Measurements from ENCODE around the gene DNAJA1. TPM values are rescaled to one million over a fixed set of nuclear protein-coding genes. Genes with fewer than 3 reads are reported as not detected.

DNAJA1 gene
- total and polyA plus RNA-seq, 2 donors (not counting 3 experiments of a cell fraction or from before 2014, with no cell fraction given) = 72.9 to 182 TPM

- dilution Hi-C loops (cut with MboI; ENCODE audit: extremely low pct_ligation_motif_present, low sequenced_read_pairs) (no loop called here), intact Hi-C loops (cut with micrococcal nuclease) (no loop called here)
- TF ChIP-seq GATA2 (IDR thresholded peaks at IDR 0.05; ENCODE audit: insufficient read depth, insufficient read length, low read depth, low read length) (no peak), FOS (IDR thresholded peaks at IDR 0.05; ENCODE audit: borderline replicate concordance, insufficient read depth, low read length) (no peak), JUN (IDR thresholded peaks at IDR 0.05; ENCODE audit: borderline replicate concordance, insufficient read depth, insufficient read length, low read depth) (no peak), MYC (IDR thresholded peaks at IDR 0.05; ENCODE audit: low read depth, low read length) (no peak), MAX (IDR thresholded peaks at IDR 0.05; ENCODE audit: insufficient read depth, insufficient read length) (no peak), EZH2 (IDR thresholded peaks at IDR 0.05; ENCODE audit: borderline replicate concordance, low read depth, low read length, severe bottlenecking) (no peak), POLR2A (IDR thresholded peaks at IDR 0.05; ENCODE audit: low read depth, low read length) (no peak)
- Histone ChIP-seq H3K36me3 (ENCODE audit: control insufficient read depth in 2 of 2, extremely low read depth in 1 of 2, insufficient read depth in 2 of 2, low read length in 2 of 2) (peaks cover 9 to 15% of the 10 kb centered on the region in 2 experiments), H3K4me3 (replicated peaks in 1 of 3; ENCODE audit: insufficient read depth in 1 of 3, low read depth in 1 of 3, low read length in 3 of 3) (no peak overlapping the region), H3K4me2 (ENCODE audit: insufficient read depth, low read length) (no peak overlapping the region), H3K9ac (replicated peaks; ENCODE audit: extremely low read depth, insufficient read depth, low read length) (no peak overlapping the region), H2AFZ (ENCODE audit: low read depth, low read length) (no peak overlapping the region), H3K9me3 (replicated peaks; ENCODE audit: control insufficient read depth, insufficient read depth, low read length) (no peaks in the 10 kb centered on the region), H3K79me2 (ENCODE audit: control insufficient read depth, insufficient read depth, low read length) (peaks cover 13% of the 10 kb centered on the region), H3K4me1 (ENCODE audit: control insufficient read depth, extremely low read depth, insufficient read depth, low read length) (no peaks in the 10 kb centered on the region), H4K20me1 (replicated peaks; ENCODE audit: control insufficient read depth, extremely low read depth, insufficient read depth, low read length) (no peaks in the 10 kb centered on the region), H3K27me3 (ENCODE audit: control insufficient read depth in 2 of 2, insufficient read depth in 2 of 2, low read length in 2 of 2) (no peaks in the 10 kb centered on the region), H3K27ac (ENCODE audit: insufficient read depth, low read depth, low read length) (no peak overlapping the region), H3K9me1 (replicated peaks; ENCODE audit: control insufficient read depth, extremely low read depth, insufficient read depth, low read length) (no peaks in the 10 kb centered on the region)
- no TSS peak for BruUV-seq (replicated peaks)
- FAIRE-seq = no peak
- CTCF ChIA-PET = no interaction called here
- POLR2A ChIA-PET = no interaction called here
- no peak for DNase-seq (ENCODE audit: low read depth, low spot score)
These were observed 35.4 kb upstream of the DNAJA1 start for GRCh38 chr9:32989660-32990059.

- no peak for TF ChIP-seq POLR2AphosphoS5 (IDR thresholded peaks at IDR 0.05; ENCODE audit: insufficient read depth, low read depth, low read length)
- TF ChIP-seq, protein P1, sequence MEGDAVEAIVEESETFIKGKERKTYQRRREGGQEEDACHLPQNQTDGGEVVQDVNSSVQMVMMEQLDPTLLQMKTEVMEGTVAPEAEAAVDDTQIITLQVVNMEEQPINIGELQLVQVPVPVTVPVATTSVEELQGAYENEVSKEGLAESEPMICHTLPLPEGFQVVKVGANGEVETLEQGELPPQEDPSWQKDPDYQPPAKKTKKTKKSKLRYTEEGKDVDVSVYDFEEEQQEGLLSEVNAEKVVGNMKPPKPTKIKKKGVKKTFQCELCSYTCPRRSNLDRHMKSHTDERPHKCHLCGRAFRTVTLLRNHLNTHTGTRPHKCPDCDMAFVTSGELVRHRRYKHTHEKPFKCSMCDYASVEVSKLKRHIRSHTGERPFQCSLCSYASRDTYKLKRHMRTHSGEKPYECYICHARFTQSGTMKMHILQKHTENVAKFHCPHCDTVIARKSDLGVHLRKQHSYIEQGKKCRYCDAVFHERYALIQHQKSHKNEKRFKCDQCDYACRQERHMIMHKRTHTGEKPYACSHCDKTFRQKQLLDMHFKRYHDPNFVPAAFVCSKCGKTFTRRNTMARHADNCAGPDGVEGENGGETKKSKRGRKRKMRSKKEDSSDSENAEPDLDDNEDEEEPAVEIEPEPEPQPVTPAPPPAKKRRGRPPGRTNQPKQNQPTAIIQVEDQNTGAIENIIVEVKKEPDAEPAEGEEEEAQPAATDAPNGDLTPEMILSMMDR (IDR thresholded peaks at IDR 0.05; ENCODE audit: extremely low read depth in 1 of 2, insufficient read depth in 1 of 2, low read depth in 1 of 2, low read length in 2 of 2) = no peak
- TF ChIP-seq MYC (IDR thresholded peaks at IDR 0.05; ENCODE audit: low read depth, low read length) = no peak
- no peak for TF ChIP-seq EZH2 (IDR thresholded peaks at IDR 0.05; ENCODE audit: borderline replicate concordance, low read depth, low read length, severe bottlenecking)
- TF ChIP-seq JUN (IDR thresholded peaks at IDR 0.05; ENCODE audit: borderline replicate concordance, insufficient read depth, insufficient read length, low read depth) = no peak
- H3K27ac ChIP-seq (ENCODE audit: insufficient read depth, low read depth, low read length) = no peak overlapping the region
- dilution Hi-C loops (cut with MboI; ENCODE audit: extremely low pct_ligation_motif_present, low sequenced_read_pairs) = no loop called here
- H3K9ac ChIP-seq (replicated peaks; ENCODE audit: extremely low read depth, insufficient read depth, low read length) = no peak overlapping the region
- H4K20me1 ChIP-seq (replicated peaks; ENCODE audit: control insufficient read depth, extremely low read depth, insufficient read depth, low read length) = no peaks in the 10 kb centered on the region
- no peaks in the 10 kb centered on the region for H3K4me1 ChIP-seq (ENCODE audit: control insufficient read depth, extremely low read depth, insufficient read depth, low read length)
- H3K9me3 ChIP-seq (replicated peaks; ENCODE audit: control insufficient read depth, insufficient read depth, low read length) = no peaks in the 10 kb centered on the region
- peaks cover 21% of the 10 kb centered on the region for H3K79me2 ChIP-seq (ENCODE audit: control insufficient read depth, insufficient read depth, low read length)
- H3K27me3 ChIP-seq (ENCODE audit: control insufficient read depth in 2 of 2, insufficient read depth in 2 of 2, low read length in 2 of 2) = no peaks in the 10 kb centered on the region
- no TSS peak for BruUV-seq (replicated peaks)
- no peak overlapping the region for H2AFZ ChIP-seq (ENCODE audit: low read depth, low read length)
- no peaks in the 10 kb centered on the region for H3K9me1 ChIP-seq (replicated peaks; ENCODE audit: control insufficient read depth, extremely low read depth, insufficient read depth, low read length)
- intact Hi-C loops (cut with micrococcal nuclease) = no loop called here
- CTCF ChIA-PET = no interaction called here
- POLR2A ChIA-PET = no interaction called here
- no peak overlapping the region for H3K4me2 ChIP-seq (ENCODE audit: insufficient read depth, low read length)
- DNase-seq (ENCODE audit: low read depth, low spot score) (no peak), FAIRE-seq (no peak)
- H3K36me3 ChIP-seq (ENCODE audit: control insufficient read depth in 2 of 2, extremely low read depth in 1 of 2, insufficient read depth in 2 of 2, low read length in 2 of 2) = peaks cover 4 to 11% of the 10 kb centered on the region in 2 experiments
- H3K4me3 ChIP-seq (replicated peaks in 1 of 3; ENCODE audit: insufficient read depth in 1 of 3, low read depth in 1 of 3, low read length in 3 of 3) = no peak overlapping the region
These were observed 33.0 kb upstream of the DNAJA1 start for GRCh38 chr9:32991897-32992594.

Data from endothelial cell of umbilical vein (primary cell).